Activated CD8-positive, alpha-beta memory T cell treated with anti-CD3 and anti-CD28 coated beads for 1 hour (primary cell): ENCODE results near the gene PRCD.
"Not testable (repeated sequence)": the region's sequence is repeated elsewhere in the genome, so short reads cannot be mapped to it uniquely, and the experiment has no call there.

ENCODE experiments used
- DNase-seq, 2 donors: peaks; one replicate each; pipeline ENCODE4 v3.0.0-alpha.2; 2020; ENCODE audit warnings: low read depth in 1 of 2; ENCODE audit errors: extremely low read depth in 1 of 2

PRCD gene

GRCh38 chr17:76551685-76552084 lies 11.8 kb downstream of the PRCD start:
- DNase-seq: no peak

GRCh38 chr17:76553178-76553908 lies 13.5 kb downstream of the PRCD start:
- no peak for DNase-seq

GRCh38 chr17:76554131-76554530 lies 14.3 kb downstream of the PRCD start:
- DNase-seq: no peak

GRCh38 chr17:76556765-76557367 lies 17.0 kb downstream of the PRCD start:
- no peak for DNase-seq

GRCh38 chr17:76557368-76558197 lies 17.7 kb downstream of the PRCD start:
- DNase-seq: peak; percentile 83 to 86

- no peak for DNase-seq
Measured at GRCh38 chr17:76558198-76559095, 18.6 kb downstream of the PRCD start.

- not testable (repeated sequence) for DNase-seq
Measured at GRCh38 chr17:76559460-76559859, 19.6 kb downstream of the PRCD start.

GRCh38 chr17:76560036-76560876 lies 20.4 kb downstream of the PRCD start:
- no peak for DNase-seq

- no peak for DNase-seq
Measured at GRCh38 chr17:76560877-76561221, 21.0 kb downstream of the PRCD start.

- no peak for DNase-seq
Measured at GRCh38 chr17:76561332-76561731, 21.5 kb downstream of the PRCD start.

- no peak for DNase-seq
Measured at GRCh38 chr17:76561799-76562268, 22.0 kb downstream of the PRCD start.

GRCh38 chr17:76562734-76563148 lies 22.9 kb downstream of the PRCD start:
- no peak for DNase-seq

- not testable (repeated sequence) for DNase-seq
Measured at GRCh38 chr17:76563359-76563758, 23.5 kb downstream of the PRCD start.

GRCh38 chr17:76564991-76565727 lies 25.3 kb downstream of the PRCD start:
- not testable (repeated sequence) for DNase-seq

- DNase-seq: no peak
Measured at GRCh38 chr17:76565728-76566612, 26.1 kb downstream of the PRCD start.

GRCh38 chr17:76566613-76566943 lies 26.7 kb downstream of the PRCD start:
- DNase-seq: no peak

- DNase-seq: no peak
Measured at GRCh38 chr17:76566988-76567431, 27.2 kb downstream of the PRCD start.
